Measurements from ENCODE around the gene CAMTA1.

The CAMTA1 gene

DNA sequence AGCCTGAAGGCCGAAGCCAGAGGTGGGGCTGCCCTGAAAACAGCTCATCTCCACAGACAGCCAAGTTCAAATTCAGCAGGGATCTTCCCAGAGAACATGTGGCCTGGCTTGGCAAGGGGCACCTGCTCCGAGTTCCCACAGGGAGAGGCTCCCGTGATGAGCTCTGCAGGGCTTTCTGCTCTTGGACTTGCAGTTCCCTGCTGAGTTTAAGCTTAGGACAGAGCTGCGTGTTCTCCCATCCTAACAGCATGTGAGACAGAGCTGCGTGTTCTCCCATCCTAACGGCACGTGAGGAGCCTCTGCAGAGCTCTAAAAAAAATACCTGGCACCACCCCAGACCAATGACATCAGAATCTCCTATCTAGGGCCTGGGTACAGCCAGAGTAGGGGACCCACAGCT is 872.8 kb downstream of the CAMTA1 start:
- no peak for DNase-seq (ENCODE audit: low read depth)

DNA sequence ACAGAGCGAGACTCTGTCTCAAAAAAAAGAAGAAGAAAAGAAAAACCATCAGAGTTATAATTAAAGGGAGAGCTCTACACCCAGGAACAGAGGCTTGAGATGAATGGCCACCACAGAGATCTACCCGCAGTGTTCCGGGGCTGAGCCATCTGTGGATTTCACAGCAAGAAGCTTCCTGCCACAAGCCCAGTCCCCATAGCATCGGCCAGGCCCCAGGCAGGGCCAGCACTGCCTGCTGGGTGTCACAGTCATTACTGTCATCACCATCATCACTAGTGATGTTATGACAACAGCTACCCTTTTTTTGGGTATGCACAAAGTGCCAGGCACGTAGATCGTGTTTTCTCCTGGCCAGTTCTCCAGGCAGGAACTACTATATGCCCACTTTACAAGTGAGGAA is 874.3 kb downstream of the CAMTA1 start:
- no peak for DNase-seq (ENCODE audit: low read depth)

DNA sequence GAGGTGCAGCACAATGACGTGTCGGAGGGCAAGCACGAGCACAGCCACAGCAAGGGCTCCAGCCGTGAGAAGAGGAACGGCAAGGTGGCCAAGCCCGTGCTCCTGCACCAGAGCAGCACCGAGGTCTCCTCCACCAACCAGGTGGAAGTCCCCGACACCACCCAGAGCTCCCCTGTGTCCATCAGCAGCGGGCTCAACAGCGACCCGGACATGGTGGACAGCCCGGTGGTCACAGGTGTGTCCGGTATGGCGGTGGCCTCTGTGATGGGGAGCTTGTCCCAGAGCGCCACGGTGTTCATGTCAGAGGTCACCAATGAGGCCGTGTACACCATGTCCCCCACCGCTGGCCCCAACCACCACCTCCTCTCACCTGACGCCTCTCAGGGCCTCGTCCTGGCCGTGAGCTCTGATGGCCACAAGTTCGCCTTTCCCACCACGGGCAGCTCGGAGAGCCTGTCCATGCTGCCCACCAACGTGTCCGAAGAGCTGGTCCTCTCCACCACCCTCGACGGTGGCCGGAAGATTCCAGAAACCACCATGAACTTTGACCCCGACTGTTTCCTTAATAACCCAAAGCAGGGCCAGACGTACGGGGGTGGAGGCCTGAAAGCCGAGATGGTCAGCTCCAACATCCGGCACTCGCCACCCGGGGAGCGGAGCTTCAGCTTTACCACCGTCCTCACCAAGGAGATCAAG is 878.3 kb downstream of the CAMTA1 start:
- DNase-seq (ENCODE audit: low read depth), result no peak

DNA sequence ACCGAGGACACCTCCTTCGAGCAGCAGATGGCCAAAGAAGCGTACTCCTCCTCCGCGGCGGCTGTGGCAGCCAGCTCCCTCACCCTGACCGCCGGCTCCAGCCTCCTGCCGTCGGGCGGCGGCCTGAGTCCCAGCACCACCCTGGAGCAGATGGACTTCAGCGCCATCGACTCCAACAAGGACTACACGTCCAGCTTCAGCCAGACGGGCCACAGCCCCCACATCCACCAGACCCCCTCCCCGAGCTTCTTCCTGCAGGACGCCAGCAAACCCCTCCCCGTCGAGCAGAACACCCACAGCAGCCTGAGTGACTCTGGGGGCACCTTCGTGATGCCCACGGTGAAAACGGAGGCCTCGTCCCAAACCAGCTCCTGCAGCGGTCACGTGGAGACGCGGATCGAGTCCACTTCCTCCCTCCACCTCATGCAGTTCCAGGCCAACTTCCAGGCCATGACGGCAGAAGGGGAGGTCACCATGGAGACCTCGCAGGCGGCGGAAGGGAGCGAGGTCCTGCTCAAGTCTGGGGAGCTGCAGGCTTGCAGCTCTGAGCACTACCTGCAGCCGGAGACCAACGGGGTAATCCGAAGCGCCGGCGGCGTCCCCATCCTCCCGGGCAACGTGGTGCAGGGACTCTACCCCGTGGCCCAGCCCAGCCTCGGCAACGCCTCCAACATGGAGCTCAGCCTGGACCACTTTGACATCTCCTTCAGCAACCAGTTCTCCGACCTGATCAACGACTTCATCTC is 879.1 kb downstream of the CAMTA1 start:
- no peak for DNase-seq (ENCODE audit: low read depth)

DNA sequence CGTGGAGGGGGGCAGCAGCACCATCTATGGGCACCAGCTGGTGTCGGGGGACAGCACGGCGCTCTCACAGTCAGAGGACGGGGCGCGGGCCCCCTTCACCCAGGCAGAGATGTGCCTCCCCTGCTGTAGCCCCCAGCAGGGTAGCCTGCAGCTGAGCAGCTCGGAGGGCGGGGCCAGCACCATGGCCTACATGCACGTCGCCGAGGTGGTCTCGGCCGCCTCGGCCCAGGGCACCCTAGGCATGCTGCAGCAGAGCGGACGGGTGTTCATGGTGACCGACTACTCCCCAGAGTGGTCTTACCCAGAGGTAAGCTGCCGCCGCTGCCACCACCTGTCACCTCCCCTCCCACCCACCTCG is 879.6 kb downstream of the CAMTA1 start:
- DNase-seq (ENCODE audit: low read depth), result no peak

DNA sequence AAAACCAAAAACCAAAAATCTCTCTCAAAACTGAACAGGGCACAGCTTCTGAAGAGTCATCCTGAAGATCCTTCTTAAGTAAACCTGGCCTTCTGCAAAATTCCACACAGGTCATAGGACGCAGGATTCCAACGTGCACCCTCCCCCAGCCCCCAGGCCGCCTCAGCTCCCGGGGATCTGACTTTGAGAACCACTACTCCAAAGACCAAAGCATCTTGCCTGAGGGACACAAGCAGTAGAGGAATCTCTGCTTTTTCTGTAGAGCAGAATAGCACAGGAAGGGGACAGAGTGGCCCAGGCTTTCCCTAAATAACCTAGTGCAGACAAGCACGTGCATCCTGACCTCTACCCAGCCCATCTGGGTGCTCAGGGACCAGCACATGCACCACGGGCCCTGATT is 881.0 kb downstream of the CAMTA1 start:
- DNase-seq (ENCODE audit: low read depth), result no peak

DNA sequence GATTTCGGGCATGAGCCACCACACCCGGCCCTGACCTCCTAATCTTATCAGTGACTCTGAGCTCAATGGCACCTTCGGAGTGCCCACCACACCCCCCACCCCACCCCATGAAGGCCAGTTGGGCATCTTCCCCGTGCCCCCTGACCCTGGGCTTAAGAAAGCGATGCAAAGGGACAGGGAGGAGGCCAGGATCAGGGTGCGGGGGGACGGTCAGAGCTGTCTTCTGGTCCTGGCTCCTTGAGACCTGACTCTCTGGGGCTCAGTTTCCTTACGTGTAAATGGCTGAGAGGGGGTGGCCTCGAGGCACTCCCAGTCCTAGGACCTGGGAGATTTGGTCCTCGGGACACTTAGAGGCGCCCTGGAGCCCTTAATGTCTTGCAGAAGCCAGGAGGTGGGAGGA is 881.9 kb downstream of the CAMTA1 start:
- no peak for DNase-seq (ENCODE audit: low read depth)

DNA sequence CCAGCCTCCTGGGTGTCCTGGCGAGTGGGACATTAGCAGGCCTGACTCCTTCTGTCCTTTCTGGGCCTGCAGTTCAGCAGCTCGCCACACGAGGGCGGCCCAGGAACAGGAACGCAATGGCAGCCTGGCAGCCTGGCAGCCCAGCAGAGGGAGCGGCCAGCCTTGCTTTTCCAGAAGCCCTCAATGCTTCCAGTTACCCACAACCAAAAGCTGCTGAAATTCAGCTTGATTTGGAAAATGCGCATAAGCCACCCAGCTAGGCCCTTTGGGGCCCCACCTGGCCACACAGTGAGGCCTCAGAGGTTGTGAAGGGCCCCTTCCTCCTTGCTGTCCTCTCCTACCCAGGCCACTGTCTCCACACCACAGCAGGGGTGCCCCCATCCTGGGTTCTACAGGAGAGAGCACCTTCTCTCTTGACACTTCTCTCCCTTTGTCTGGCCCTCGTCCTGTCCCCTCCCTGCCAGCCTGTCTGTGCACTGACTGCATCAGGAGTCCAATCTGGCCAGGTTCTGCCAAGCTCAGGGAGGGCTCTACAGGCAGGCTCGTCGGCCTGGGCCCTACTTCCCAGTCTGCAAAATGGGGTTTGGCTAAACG is 882.5 kb downstream of the CAMTA1 start:
- peak; percentile 48 for DNase-seq (ENCODE audit: low read depth)

DNA sequence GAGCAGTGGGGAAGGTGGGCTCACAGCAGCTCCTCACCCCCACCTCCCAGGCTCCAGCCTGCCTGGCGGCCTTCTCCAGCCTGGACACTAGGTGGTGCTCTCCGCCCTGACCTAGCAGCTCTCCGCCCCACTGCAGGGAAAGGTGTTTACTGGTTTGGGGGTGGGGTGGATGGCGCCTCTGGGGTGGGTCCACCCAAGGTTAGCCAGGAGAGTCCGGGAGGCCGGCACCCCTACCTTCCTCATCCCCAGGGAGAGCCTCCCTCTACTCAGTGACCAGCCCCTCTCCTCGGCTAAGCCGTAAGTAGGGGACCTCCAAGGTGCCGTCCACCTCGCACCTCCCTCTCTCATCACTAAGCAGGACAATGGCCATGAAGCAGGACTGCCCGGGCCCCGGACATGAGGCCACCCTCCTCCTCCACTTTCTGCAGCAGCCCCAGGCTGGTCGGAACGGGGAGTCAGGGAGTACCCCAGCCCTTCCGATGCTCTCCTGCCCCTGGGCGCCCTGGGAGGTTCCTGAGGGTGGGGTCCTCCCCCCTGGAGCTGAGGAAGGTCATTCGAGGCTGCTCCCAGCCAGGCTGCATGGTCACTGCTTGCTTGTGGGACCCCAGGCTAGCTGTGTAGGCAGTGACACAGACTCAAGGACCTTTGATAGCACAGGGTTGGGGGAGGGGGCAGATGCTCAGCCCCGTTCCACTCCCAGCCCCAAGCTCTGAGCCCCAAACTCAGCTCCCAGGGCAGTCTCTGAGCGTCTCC is 884.5 kb downstream of the CAMTA1 start:
- peak; percentile 30 for DNase-seq (ENCODE audit: low read depth)

DNA sequence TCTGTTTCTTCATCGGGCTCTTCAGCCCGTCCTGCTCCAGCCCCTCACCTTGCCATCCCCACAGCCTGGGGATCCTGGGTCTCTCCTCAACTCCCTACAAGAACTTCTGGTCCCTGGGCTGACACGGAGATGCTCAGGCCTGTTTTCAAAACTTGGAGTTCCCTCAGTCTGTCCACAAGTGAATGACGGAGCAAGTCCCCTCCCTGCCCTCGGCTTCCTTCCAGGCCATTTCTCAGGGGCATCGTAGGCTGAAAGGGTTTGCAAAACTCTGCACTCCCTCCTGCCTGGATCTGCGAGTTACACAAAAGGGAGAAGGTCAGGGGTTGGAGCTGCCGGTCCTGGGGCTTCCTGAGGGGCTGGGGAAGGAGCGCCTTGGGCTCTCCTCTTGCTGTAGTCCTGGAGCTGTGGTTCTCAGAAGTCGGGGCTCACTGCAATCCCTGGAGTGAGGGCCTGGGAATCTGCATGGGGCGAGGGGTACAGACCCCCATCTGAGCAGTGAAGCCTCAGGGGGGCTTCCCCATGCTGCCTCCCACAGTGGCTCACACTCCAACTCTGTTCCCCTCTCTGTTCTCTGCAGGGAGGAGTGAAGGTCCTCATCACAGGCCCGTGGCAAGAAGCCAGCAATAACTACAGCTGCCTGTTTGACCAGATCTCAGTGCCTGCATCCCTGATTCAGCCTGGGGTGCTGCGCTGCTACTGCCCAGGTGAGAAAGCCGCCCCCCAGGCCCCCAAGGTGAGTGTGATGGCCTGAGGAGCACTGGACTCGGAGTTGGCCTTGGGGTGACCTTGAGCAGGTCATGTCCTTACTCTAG is 885.3 kb downstream of the CAMTA1 start:
- DNase-seq (ENCODE audit: low read depth), result no peak

DNA sequence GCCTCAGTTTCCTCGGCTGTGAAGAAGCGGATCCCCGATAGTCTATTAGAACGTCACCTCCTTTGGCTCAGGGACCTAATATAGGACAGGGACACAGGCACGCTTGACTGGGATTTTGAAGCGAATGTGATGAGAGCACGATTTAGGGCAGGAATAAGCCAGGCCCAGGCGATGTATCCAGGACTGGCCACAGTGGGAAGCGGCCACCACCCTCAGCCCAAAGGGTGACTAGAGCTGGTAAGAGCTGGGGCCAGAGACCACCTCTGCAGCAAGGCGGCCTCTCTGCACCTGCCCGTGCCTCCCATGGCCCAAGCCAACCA is 885.9 kb downstream of the CAMTA1 start:
- DNase-seq (ENCODE audit: low read depth), result no peak

DNA sequence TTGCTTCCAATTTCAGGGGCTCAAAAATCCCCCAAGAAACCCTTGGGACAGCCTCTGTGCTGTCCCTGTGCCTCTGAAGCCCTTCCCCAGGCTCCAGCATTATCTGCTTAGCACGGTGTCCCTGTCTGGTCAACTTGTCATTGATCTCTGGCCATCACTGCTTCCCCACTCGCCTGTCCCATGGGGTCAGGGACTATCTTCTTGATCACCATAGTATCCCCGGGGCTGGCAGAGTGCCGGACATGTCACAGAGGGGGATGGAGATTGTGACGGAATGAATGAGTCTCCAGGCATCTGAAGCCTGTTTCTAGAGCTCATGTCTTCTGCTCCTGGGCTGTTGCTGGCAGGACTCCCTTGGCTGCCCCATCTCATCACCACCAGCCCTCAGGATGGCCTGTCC is 886.4 kb downstream of the CAMTA1 start:
- DNase-seq (ENCODE audit: low read depth), result no peak

DNA sequence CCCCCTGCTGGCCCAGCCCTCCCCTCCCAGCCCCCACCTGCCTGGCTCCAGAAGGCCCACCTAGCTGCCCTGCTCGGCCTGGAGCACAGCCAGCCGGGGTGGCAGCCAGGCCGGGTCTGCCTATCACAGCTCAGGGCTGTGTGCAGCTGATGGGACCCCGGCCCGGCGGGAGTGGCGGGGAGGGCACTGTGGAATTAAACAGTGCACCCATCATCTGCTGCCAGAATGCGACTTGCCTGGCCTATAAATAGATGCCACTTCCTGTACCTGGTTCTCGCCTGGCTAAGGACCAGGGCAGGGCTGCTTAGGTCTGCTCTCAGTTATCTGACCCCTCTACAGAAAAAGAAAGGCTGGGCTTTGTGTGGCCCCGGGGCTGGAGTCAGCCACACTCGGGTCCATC is 887.6 kb downstream of the CAMTA1 start:
- no peak for DNase-seq (ENCODE audit: low read depth)

DNA sequence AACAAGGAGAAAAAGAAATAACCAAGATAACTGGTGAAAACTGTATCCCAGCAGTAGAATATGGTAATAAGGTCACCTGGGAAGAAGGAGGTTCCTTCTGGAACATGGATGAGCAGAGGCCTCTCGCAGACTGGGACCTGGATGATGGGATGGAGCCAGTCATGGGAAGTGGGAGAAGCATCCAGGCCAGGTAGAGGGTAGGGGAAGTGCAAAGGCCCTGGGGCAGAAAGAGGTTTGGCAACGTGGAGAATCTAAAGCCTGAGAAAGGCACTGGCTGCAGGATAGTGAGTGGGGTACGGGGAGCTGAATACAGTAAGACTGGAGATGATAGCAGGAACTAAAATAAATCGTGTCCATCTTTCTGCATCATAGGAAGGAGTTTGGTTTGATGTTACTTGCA is 889.7 kb downstream of the CAMTA1 start:
- no peak for DNase-seq (ENCODE audit: low read depth)

DNA sequence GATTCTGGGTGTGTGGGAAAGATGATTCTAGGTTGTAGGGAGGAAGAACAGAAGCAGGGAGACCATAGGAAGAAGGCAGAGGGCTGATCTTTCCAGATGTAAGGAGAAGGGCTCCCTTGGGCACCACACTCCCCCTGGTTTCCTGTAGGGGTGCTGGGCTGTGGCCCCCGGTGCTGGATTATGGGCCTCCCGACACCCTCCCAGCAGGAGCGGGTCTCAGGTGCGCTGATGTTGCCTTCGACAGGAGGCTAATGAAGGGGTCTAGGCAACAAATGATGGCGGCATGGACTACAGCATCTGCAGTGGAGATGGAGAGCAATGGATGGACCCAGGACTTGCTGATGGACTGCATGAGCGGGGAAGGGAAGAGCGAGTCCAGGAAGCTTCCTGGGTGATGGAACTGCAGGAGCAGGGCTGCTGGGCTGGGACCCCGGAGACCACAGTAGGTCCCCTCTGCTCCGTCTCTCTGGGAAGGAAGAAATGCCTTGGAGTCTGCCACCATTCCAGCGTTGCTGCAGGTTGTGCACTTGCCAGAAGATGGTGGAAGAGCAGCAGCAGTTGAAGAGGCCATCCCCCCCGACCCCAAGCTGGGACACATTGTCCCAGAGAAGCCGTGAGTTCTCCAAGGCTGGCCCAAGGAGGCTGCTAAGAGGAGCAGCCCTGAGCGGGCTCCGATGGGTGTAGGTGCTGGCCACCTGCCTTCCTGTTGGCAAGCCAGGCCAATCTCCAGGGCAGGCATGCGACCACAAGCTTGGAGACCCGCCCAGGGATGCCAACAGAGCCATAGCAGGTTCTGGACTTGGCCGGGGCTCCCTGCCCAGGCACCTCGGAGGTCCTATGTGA is 890.4 kb downstream of the CAMTA1 start:
- DNase-seq (ENCODE audit: low read depth), result no peak

DNA sequence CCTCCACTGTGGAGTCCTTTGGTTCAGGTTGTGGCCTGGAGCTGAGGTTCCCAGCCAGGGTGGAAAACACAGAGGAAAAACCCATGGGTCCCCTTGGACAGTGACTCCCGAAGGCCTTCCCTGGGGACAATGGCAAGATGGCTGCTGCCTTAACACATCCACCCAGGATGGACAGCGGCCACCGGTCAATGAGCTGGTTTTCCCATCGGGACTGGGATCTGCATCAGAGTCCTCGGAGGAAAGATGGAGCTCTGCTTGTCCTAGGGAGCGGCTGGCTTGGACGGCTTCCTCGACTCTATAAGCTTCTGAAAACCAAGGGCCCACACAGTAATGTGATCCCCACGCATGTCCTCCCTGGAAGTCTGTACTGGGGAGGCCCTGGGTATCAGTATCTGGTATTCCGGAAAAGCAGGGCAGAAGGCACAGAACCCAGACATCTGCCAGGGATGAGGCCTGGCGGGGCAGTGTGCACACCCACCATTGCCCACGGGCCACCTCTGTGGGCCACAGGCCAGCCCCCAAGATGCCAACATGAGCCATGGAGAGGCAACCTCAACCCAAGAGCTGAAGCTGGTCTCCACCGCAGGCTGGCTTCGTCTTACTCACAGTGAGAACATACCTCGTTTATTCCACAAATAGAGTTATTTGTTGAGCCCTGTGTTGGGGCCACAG is 891.2 kb downstream of the CAMTA1 start:
- no peak for DNase-seq (ENCODE audit: low read depth)

DNA sequence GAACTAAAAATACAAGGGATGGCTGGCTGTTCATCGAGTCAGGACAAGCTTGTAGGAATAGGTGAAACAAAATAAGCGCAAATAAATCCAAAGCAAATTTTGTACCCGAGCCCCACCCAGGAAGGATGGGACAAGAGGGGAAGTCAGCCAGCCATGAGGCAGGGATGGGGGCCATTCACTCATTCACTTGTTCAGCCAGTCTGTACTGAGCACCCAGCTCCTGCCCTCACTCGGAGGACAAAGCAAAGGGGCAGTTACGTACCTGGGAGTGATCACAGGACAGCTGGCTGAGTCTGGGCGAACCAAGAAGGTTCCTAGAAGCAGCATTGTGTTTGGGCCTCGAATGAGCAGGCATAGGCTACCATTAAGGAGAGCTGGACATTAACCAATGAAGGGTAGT is 891.9 kb downstream of the CAMTA1 start:
- no peak for DNase-seq (ENCODE audit: low read depth)

DNA sequence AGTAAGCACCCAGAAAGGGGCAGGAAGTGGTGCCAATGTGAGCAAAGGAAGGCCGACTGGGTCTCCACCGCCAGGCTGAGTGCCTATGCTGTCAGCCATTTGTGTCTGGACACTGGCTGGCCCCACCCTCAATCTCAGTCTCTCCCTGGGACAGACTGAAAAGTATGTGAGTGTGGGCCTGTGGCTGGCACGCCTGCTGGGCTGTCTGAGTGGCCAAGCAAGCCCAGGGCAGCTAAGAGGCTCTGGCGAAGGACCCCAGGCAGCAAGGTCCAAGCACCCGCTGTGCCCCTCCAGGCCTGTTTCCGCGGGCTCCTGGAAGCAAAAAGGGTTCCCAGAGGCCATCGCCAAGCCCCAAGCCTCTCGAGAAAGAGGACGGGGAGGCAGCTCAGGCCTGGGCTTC is 892.6 kb downstream of the CAMTA1 start:
- DNase-seq (ENCODE audit: low read depth), result no peak

DNA sequence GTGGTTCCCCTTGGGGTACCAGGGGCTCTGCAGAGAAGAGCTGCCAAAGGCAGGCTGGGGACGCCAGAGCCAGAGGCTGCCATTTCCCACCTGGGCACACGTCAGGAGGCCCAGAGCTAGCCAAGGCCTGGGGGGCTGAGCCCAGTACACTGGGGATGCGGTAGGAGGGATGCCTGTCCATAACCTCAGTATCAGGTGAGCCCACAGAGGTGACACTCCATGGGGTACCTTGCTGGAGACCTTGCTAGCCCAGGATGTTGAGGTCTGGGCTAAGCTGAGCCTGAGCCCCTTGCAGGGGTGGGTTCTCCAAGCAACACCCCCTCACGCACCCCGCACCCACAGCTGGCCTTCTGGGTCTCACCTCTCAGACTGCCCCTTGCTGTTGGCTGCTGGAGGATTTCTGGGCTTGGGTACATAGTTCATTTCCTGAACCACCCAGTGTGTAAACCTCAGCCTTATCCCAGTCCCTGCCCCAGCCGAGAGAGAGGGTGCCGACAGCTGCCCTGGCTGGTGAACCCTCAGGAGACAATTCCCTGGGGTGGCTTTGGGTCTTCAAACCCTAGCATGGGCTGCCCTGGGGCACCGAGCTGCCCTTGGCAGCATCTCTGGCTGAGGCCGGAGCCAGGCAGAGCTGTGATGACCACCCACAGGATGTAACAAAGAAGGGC is 893.4 kb downstream of the CAMTA1 start:
- DNase-seq (ENCODE audit: low read depth), result no peak
